ENCODE data around the gene NAA40. TPM values are rescaled to one million over a fixed set of nuclear protein-coding genes. Genes with fewer than 3 reads are reported as not detected.

The NAA40 gene
- total and polyA plus RNA-seq, 2 of the 4 experiments (the other 2 are of a cell fraction): 15.2 to 24.7 TPM

DNA sequence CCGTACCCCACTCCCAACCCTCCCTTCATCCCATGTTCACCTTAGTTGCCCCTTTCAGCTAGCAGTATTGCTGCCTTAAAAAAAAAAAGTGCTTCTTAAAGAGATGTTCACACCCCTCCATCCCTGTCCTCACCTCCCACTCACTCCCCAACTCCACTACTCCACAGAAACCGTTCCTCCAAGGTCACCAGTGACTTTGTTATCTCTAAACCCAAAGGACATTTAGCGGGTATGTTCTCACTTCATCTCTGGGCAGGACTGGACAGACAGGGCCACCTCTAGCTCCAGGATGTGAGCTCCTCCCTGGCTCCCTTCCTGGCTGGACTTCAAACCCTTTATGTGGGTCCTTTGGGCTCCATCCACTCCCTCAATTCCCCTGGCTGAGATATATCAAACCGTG, 15.5 kb upstream of the NAA40 start:
- dilution Hi-C loops (cut with HindIII; ENCODE audit: low sequenced_read_pairs, unreplicated experiment): no loop called here
- intact Hi-C loops (cut with micrococcal nuclease): no loop called here
- no peak overlapping the region for H2AFZ ChIP-seq (replicated peaks; ENCODE audit: low read length, poor library complexity)
- H3K79me1 ChIP-seq (ENCODE audit: low read depth in 1 of 2, low read length in 2 of 2): no peaks in the 10 kb centered on the region
- H3K36me3 ChIP-seq (ENCODE audit: control insufficient read depth, insufficient read depth, low read length): no peaks in the 10 kb centered on the region
- POLR2A ChIA-PET (ENCODE audit: unreplicated experiment): no interaction called here
- DNase-seq (no peak), ATAC-seq (ENCODE audit: low read depth) (no peak)
- H3K9ac ChIP-seq (ENCODE audit: low read depth, low read length): no peak overlapping the region
- no peak overlapping the region for H3K14ac ChIP-seq (replicated peaks; ENCODE audit: low read depth, low read length)
- no peak overlapping the region for H4K5ac ChIP-seq (ENCODE audit: low read depth, low read length)
- H3K23ac ChIP-seq (ENCODE audit: low read depth, low read length): no peak overlapping the region
- CTCF ChIA-PET: no interaction called here
- no peak overlapping the region for H3K4me3 ChIP-seq (ENCODE audit: insufficient read depth, low read depth, low read length)
- H2BK120ac ChIP-seq (ENCODE audit: low read depth, low read length): no peak overlapping the region
- peaks cover 15% of the 10 kb centered on the region for H3K4me1 ChIP-seq (ENCODE audit: control insufficient read depth, insufficient read depth, low read length)
- no TSS peak for BruUV-seq (replicated peaks)
- H2BK20ac ChIP-seq (ENCODE audit: low read depth, low read length): no peak overlapping the region
- in situ Hi-C loops (cut with MboI; ENCODE audit: low sequenced_read_pairs): no loop called here
- H4K8ac ChIP-seq (ENCODE audit: low read depth in 2 of 2, low read length in 2 of 2): no peak overlapping the region
- TF ChIP-seq BHLHE40 (IDR thresholded peaks at IDR 0.05; ENCODE audit: low read depth, low read length) (no peak), POLR2A (IDR thresholded peaks at IDR 0.05; ENCODE audit: low read depth, low read length) (no peak), RFX5 (IDR thresholded peaks at IDR 0.05; ENCODE audit: low read depth, low read length) (no peak), MAFK (IDR thresholded peaks at IDR 0.05; ENCODE audit: low read depth, low read length) (no peak), SMC3 (IDR thresholded peaks at IDR 0.05; ENCODE audit: low read depth, low read length) (no peak), CEBPB (IDR thresholded peaks at IDR 0.05; ENCODE audit: low read depth, low read length) (no peak), MAZ (IDR thresholded peaks at IDR 0.05; ENCODE audit: borderline replicate concordance, low read depth, low read length) (no peak), RCOR1 (IDR thresholded peaks at IDR 0.05; ENCODE audit: insufficient replicate concordance, low read length) (no peak), MXI1 (IDR thresholded peaks at IDR 0.05; ENCODE audit: borderline replicate concordance, low read depth, low read length) (no peak), CHD1 (IDR thresholded peaks at IDR 0.05; ENCODE audit: low read depth, low read length) (no peak), FOS (IDR thresholded peaks at IDR 0.05; ENCODE audit: low read depth, low read length) (no peak), RAD21 (IDR thresholded peaks at IDR 0.05; ENCODE audit: low read length) (no peak), NFE2L2 (IDR thresholded peaks at IDR 0.05; ENCODE audit: low read depth, low read length) (no peak)
- TF ChIP-seq, protein P1, sequence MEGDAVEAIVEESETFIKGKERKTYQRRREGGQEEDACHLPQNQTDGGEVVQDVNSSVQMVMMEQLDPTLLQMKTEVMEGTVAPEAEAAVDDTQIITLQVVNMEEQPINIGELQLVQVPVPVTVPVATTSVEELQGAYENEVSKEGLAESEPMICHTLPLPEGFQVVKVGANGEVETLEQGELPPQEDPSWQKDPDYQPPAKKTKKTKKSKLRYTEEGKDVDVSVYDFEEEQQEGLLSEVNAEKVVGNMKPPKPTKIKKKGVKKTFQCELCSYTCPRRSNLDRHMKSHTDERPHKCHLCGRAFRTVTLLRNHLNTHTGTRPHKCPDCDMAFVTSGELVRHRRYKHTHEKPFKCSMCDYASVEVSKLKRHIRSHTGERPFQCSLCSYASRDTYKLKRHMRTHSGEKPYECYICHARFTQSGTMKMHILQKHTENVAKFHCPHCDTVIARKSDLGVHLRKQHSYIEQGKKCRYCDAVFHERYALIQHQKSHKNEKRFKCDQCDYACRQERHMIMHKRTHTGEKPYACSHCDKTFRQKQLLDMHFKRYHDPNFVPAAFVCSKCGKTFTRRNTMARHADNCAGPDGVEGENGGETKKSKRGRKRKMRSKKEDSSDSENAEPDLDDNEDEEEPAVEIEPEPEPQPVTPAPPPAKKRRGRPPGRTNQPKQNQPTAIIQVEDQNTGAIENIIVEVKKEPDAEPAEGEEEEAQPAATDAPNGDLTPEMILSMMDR (conservative IDR thresholded peaks at IDR 0.05; ENCODE audit: low read depth, low read length): no peak
- TF ChIP-seq, protein P2, sequence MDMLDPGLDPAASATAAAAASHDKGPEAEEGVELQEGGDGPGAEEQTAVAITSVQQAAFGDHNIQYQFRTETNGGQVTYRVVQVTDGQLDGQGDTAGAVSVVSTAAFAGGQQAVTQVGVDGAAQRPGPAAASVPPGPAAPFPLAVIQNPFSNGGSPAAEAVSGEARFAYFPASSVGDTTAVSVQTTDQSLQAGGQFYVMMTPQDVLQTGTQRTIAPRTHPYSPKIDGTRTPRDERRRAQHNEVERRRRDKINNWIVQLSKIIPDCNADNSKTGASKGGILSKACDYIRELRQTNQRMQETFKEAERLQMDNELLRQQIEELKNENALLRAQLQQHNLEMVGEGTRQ (IDR thresholded peaks at IDR 0.05; ENCODE audit: low read depth, low read length): no peak
- TF ChIP-seq, protein P3, sequence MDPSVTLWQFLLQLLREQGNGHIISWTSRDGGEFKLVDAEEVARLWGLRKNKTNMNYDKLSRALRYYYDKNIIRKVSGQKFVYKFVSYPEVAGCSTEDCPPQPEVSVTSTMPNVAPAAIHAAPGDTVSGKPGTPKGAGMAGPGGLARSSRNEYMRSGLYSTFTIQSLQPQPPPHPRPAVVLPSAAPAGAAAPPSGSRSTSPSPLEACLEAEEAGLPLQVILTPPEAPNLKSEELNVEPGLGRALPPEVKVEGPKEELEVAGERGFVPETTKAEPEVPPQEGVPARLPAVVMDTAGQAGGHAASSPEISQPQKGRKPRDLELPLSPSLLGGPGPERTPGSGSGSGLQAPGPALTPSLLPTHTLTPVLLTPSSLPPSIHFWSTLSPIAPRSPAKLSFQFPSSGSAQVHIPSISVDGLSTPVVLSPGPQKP (IDR thresholded peaks at IDR 0.05; ENCODE audit: borderline replicate concordance, low read depth, low read length): no peak
- H3K18ac ChIP-seq (ENCODE audit: low read depth, low read length): no peak overlapping the region
- H3K9me3 ChIP-seq (ENCODE audit: control insufficient read depth, insufficient read depth, low read length): 0 out of 2 replicates have a peak, but pooled peaks cover 2% of the 10 kb centered on the region
- H3K56ac ChIP-seq (ENCODE audit: extremely low read depth, insufficient read depth, low read length): no peak overlapping the region
- H3K27ac ChIP-seq (ENCODE audit: insufficient read depth, low read length): no peak overlapping the region
- no peak overlapping the region for H3K4me2 ChIP-seq (ENCODE audit: low read depth, low read length)
- H4K20me1 ChIP-seq (ENCODE audit: insufficient read depth, low read length): no peaks in the 10 kb centered on the region
- no peak overlapping the region for H4K91ac ChIP-seq (ENCODE audit: insufficient read depth, low read depth, low read length)
- no peak overlapping the region for H2AK5ac ChIP-seq (ENCODE audit: low read depth, low read length)
- H2BK15ac ChIP-seq (ENCODE audit: low read depth, low read length): no peak overlapping the region
- no peak overlapping the region for H2BK5ac ChIP-seq (ENCODE audit: low read depth, low read length, poor library complexity, severe bottlenecking)
- WGBS, 2 experiments (ENCODE audit: extremely low coverage in 2 of 2, insufficient read length in 1 of 2): 11% methylated on average over 3 of the region's 4 CpGs; no CpG with 5 or more reads in 1 of the 2 experiments
- no peak overlapping the region for H3K4ac ChIP-seq (ENCODE audit: low read depth, low read length)
- H2AK9ac ChIP-seq (replicated peaks; ENCODE audit: low read depth, low read length, poor library complexity): peak overlapping the region; percentile 28
- H3K9me1 ChIP-seq (ENCODE audit: insufficient read depth, low read length): peaks cover 6% of the 10 kb centered on the region
- H3K27me3 ChIP-seq (ENCODE audit: control insufficient read depth, insufficient read depth, low read length): peaks cover 15% of the 10 kb centered on the region
